GM18502 (cell line): ENCODE measurements around the gene TRANK1.
"Not testable (repeated sequence)": the region's sequence is repeated elsewhere in the genome, so short reads cannot be mapped to it uniquely, and the experiment has no call there.

Experiments used
- ATAC-seq: cut with Tn5 transposase; IDR thresholded peaks from one replicate; pipeline ENCODE4 v1.9.1; 2021; ENCODE audit warnings: mild to moderate bottlenecking; ENCODE audit not compliant: unreplicated experiment, poor library complexity

TRANK1 gene

DNA sequence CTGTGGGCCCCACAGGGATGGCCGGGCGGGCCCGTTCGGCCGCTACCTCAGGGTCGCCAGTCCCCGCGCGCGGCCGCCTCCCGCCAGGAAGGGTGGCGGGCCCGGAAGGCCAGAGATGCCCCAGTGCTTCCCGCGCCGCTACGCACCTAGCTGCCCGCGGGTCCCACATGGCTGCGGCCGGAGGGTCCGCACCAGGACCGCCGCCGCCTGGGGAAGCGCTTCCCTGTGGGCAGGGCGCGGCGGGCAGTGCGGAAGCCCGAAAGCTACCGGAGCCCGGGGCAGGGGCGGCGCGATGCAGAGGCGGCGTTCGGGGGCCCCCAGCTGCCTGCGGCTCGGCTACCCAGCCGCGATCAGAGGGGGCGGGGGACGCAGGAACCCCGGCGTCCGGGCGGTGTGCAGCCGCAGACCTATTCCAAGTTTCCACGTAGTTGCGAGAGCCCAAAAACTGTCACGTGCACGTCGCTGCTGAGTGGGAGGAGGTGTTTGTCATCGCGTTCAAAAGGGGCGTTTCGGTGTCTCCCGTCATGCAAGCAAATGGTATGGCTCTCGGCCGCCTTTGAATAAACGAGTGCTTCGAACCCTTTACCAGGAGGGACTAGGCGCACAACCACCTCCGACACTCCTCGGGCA is at the start of gene TRANK1:
TRANK1 (minus strand) TSS at position 414 of the 630 bp plus-strand sequence; CDS start at position 169, 245 bp downstream.
- ATAC-seq: peak; percentile 72

DNA sequence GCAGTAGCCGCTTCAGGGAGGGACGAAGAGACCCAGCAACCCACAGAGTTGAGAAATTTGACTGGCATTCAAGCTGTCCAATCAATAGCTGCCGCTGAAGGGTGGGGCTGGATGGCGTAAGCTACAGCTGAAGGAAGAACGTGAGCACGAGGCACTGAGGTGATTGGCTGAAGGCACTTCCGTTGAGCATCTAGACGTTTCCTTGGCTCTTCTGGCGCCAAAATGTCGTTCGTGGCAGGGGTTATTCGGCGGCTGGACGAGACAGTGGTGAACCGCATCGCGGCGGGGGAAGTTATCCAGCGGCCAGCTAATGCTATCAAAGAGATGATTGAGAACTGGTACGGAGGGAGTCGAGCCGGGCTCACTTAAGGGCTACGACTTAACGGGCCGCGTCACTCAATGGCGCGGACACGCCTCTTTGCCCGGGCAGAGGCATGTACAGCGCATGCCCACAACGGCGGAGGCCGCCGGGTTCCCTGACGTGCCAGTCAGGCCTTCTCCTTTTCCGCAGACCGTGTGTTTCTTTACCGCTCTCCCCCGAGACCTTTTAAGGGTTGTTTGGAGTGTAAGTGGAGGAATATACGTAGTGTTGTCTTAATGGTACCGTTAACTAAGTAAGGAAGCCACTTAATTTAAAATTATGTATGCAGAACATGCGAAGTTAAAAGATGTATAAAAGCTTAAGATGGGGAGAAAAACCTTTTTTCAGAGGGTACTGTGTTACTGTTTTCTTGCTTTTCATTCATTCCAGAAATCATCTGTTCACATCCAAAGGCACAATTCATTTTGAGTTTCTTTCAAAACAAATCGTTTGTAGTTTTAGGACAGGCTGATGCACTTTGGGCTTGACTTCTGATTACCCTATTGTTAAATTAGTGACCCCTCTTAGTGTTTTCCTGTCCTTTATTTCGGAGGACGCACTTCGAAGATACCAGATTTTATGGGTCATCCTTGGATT is 48.8 kb upstream of the TRANK1 start, which contains the start of gene MLH1:
MLH1 (plus strand) TSS at position 193 of the 958 bp plus-strand sequence; CDS start at position 223, 30 bp downstream.
- ATAC-seq: peak; percentile 92

DNA sequence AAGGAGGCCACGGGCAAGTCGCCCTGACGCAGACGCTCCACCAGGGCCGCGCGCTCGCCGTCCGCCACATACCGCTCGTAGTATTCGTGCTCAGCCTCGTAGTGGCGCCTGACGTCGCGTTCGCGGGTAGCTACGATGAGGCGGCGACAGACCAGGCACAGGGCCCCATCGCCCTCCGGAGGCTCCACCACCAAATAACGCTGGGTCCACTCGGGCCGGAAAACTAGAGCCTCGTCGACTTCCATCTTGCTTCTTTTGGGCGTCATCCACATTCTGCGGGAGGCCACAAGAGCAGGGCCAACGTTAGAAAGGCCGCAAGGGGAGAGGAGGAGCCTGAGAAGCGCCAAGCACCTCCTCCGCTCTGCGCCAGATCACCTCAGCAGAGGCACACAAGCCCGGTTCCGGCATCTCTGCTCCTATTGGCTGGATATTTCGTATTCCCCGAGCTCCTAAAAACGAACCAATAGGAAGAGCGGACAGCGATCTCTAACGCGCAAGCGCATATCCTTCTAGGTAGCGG is 48.0 kb upstream of the TRANK1 start, which contains the start of gene EPM2AIP1:
EPM2AIP1 (minus strand) TSS at position 326 of the 520 bp plus-strand sequence; CDS start at position 272, 54 bp downstream.
- ATAC-seq: peak; percentile 86

DNA sequence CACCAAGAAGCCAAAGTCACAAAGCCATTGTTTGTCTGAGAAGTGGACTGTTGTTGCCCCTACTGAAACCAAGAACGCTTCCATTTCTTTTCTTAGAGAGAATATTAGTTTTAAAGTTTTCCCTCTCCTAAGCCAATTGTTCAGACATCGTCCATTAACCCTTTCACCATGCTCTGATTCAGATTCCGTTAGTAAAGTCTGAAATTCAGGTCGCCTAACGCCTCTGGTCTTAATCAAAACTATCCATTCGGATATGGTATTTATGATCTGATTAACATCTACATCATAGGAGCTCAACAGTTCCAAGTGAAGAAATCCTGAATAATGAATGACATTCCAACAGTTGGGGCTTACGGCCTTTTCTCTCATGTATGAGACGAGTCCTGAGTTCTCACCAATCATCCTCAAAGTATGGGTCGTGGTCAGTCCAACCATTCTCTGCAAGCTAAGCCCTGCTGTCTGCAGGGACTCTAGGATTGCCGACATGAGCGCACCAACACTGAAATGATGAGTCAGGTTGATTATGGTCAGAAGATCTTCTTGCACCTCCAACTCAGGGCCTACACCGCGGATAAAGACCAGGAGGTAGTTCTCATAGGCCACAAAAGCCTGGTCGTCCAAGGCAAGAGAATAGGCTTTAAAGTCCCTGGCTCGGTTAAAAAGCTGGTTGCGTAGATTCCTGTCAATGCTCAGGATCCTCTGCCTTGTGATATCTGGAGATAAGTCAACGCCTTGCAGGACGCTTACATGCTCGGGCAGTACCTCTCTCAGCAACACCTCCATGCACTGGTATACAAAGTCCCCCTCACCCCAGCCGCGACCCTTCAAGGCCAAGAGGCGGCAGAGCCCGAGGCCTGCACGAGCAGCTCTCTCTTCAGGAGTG is 47.3 kb upstream of the TRANK1 start:
- no peak for ATAC-seq

DNA sequence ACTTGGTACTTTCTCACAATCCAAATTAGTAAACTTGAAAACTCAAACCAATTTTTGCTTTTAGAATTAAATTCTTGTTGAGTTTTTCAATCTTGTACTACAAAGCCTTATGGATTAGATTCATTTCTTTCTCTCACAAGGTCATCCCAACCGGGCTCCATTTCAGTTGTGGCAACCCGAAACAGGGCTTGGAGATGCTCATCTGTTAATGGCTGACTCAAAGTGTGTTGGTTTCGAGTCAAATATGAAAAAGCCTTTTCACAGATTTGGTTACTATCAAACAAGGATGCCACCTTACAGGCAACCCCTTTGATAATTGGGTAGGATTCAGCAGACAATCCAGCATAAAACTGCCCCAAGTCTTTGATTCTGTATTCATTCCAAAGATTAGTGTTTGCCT is 46.3 kb upstream of the TRANK1 start:
- ATAC-seq: no peak

DNA sequence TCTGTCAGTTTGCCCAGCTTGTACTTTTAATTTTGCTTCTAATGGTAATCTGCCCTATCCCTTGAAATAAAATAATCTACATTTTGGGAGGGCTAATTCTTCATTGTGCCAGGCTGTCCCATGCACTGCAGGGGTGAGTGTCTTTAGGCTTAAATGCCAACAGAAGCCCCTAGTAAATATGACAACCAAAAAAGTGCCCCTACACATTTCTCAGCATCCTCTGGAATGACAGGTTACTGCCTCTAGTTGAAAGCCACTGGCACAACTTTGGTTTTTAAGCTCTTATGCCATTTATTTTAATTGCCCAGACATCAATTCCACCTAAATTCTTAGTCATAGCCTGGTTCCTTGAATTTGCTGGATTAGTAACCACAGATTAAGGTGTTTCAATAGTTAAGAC is 44.7 kb upstream of the TRANK1 start:
- no peak for ATAC-seq

DNA sequence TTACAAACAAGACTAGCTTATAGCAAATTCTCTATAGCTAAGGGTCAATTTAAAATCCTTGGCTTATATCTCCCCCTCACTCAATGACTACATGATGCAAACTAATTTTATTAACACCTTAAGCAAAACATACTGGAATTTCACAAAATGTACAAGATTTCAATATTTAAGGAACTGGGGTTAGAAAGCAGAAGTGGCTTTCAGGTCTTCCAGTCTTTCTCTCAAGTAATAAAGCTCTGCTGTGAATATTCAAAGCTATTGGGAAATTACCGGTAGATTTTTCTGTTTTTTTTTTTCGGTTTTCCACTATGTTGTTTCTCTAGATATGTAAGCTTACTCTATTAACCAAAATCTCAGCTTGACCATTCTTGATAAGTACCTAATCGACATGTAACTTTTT is 44.2 kb upstream of the TRANK1 start:
- no peak for ATAC-seq

DNA sequence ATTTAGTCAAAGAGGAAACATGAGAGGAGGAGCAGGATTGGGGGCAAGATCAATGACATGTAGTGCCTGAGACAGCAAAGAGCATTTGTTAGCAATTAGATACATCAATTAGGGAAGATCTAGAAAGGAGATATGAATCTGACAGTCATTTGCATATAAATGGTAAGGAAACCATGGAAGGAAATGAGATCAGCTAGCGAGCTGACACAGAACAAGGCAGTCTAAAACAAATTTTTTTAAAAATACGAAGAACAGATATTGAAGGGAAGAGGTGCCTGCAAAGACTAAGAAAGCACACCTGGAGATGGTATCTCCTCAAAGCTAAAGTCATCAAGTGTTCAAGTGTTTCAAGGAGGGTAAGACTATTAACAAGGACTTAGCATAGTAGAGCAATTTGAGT is 43.5 kb upstream of the TRANK1 start:
- ATAC-seq: no peak

DNA sequence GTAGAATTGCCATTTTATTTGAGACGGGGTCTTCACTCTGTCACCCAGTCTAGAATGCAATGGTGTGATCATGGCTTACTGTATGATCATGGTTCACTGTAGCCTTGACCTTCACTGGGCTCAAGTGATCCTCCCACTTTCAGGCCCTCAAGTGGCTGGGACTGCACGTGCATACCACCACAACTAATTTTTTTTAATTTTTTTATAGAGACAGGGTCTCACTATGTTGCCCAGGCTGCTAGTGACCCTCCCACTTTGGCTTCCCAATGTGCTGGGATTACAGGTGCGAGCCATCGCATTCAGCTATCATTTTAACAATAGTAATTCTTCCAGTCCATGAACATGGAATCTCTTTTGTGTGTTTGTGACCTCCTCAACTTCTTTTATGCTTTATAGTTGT is 36.2 kb upstream of the TRANK1 start:
- no peak for ATAC-seq

DNA sequence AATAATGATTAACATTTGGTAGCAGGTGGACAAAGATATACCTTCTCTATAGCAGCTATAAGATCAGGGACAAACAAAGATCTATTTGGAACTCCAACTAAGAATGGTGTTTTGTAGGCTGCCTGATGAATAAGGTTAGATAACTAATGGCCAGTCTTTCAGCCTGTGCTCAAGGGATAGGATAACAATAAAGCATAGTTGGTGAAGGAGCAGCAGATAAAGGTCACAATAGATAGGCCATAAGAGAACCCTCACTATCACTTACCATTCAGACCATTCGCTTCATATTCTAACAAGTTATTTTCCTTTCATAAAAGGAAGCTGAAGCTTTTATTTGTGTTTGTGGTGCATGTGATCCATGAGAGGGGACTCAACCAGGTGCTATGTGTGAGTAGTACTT is 28.3 kb upstream of the TRANK1 start:
- no peak for ATAC-seq

DNA sequence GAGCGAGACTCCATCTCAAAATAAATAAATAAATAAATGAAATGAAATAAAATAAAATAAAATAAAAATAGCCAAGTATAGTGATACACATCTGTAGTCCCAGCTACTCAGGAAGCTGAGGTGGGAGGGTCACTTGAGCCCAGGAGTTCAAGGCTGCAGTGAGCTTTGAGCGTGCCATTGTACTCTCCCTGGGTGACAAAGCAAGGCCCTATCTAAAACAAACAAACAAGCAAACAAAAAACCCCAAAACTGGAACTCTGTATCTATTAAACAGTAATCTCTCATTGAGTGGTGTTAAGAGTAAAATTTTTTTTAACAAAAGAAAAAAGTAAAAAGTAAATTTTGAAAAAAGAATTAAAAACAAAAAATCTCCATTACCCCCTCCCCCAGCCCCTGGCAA is 27.3 kb upstream of the TRANK1 start:
- ATAC-seq: no peak

DNA sequence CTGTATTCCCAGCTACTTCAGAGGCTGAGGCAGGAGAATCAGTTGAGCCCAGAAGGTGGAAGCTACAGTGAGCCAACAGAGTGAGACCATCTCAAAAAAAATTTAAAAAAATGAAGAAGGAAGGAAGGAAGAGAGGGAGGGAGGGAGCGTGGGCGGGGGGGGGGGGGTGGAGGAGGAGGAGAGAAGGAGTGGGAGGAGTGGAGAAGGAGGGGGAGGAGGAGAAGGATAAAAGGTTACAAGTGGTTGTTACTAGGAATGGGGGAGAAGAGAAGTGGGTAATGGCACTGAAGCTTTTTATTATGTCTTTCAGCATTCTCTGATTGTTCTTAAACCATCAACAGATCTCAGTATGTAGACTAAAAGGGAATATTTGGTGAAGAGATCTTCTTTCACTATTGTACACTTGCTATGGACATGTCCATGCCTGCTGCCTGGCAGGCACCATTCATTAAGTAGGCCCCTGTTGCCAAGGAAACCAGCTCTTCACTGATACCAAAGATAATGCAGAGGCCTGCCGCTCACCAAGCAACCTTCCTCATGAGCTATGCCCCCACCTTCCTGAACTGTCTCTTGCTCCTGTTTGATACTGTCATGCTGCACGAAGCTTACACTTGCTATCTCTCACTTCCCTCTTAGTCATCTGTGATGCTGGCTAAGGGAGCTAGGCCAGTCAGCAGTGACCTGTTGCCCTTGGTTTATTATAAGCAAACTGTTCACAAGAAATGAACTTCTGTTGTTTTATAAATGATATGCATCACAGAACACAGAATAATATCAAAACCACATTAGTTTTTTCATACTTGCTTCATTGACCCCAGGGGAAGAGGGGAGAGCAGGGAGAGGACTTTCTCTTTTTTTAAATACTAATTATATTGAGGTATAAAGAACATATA is 24.9 kb upstream of the TRANK1 start:
- ATAC-seq: peak; percentile 100

DNA sequence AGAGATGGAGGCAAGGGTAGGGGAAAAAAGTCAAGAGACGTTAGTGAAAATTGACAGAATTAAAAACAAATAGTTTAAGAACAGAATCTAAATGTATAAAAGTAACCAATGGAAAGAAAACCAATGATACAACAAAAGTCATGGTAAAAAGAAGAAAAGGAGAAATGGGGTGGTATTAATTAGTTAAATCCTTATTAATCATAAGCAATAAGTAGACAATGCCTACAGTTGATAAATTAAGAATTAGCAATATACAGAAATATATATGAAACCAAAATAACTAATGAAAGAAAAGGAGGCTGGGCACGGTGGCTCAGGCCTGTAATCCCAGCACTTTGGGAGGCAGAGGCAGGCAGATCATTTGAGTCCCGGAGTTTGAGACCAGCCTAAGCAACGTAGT is 24.2 kb upstream of the TRANK1 start:
- no peak for ATAC-seq

DNA sequence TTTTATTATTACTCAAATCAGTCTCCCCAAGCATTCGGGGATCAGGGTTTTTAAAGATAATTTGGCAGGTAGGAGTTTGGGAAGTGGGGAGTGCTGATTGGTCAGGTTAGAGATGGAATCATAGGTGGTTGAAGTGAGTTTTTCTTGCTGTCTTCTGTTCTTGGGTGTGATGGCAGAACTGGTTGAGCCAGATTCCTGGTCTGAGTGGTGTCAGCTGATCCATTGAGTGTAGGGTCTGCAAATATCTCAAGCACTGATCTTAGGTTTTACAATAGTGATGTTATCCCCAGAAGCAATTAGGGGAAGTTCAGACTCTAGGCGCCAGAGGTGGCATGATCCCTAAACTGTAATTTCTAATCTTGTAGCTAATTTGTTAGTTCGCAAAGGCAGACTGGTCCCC is 20.6 kb upstream of the TRANK1 start:
- ATAC-seq: no peak

DNA sequence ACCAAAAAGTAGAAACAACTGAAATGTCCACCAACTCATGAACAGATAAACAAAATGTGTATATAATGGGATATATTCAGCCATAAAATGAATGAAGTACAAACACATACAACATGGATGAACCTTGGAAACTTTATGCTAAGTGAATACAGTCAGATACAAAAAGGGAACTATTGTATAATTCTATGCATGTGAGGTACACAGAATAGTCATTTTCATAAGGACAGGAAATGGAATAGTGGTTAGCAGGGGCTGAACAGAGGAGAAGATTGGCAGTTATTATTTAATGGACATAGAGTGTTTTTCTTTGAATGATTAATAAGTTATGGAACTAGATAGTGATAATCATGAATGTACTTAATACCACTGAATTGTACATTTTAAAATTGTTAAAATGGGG is 20.0 kb upstream of the TRANK1 start:
- ATAC-seq: peak; percentile 60

DNA sequence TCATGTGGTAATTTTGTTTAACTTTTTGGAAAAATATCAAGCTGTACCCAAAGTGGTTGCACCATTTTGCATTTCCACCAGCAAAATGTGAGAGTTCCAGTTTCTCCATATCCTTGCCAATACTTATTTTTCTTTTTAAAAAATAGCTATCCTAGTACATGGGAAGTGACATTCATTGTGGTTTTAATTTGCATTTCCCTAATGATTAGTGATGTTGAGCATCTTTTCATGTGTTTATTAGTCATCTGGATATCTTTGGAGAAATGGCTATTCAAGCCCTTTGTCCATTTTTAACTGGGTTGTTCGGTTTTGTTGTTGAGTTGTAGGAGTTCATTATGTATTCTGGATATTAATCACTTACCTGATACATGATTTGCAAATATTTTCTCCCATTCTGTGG is 19.5 kb upstream of the TRANK1 start:
- no peak for ATAC-seq

DNA sequence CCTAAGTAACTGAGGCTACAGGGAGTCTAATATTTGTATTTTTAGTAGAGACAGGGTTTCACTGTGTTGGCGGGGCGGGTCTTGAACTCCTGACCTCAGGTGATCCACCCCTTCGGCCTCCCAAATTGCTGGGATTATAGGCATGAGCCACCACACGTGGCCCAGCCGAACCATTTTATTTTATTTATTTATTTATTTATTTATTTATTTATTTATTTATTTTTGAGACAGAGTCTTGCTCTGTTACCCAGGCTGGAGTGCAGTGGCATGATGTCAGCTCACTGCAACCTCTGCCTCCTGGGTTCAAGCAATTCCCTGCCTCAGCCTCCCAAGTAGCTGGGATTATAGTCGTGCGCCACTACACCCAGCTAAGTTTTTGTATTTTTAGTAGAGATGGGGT is 18.2 kb upstream of the TRANK1 start:
- not testable (repeated sequence) for ATAC-seq

DNA sequence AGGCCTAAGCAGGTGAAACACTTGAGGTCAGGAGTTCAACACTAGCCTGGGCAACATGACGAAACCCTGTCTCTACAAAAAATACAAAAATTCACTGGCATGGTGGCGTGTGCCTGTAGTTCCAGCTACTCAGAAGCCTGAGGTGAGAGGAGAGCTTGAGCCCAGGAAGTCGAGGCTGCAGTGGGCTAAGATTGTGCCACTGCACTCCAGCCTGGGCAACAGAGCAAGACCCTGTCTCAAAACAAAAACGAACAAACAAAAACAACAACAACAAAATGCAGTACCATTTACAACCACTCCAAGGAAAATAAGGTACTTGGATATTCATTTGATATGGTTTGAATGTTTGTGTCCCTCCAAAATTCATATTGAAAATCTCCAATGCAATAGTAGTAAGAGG is 15.6 kb upstream of the TRANK1 start:
- ATAC-seq: no peak

DNA sequence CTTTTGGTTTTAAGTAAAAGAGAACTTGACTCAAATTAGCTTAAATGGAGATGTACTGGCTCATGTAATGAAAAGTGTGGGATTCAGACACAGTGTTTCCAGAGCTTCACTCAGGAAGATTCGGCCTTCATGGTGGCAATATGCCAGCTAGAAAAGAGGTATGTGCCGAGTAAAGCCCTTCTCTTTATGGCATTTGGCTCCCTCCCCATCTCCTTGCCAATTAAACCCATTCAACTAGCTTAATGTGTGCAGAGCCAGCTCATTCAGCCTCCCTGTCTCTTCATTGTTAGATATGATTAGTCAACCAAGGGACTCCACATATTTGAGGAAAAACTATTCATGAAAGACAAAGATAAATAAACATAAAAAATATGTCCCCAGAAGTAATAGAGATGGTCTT is 15.0 kb upstream of the TRANK1 start:
- no peak for ATAC-seq
